ENCODE results near the gene ERI2.
"Not testable (repeated sequence)": the region's sequence is repeated elsewhere in the genome, so short reads cannot be mapped to it uniquely, and the experiment has no call there.

ERI2 gene

DNA sequence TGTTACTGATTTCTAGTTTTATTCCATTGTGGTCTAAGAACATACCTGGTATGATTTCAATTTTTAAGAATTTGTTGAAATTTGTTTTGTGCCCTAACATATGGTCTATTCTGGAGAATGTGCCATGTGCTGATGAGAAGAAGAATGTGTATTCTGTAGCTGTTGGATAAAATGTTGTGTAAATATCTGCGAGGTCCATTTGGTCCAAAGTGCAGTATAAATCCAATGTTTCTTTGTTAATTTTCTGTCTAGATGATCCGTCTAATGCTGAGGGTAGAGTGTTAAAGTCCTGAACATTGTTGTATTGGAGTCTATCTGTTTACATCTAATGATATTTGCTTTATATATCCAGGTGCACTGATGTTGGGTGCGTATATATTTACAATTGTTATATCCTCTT, 32.6 kb downstream of the ERI2 start:
- in situ Hi-C loops (cut with MboI; ENCODE audit: low pct_unique_long_range_greater_than_20kb, low sequenced_read_pairs, unreplicated experiment) = no loop called here
- TF ChIP-seq, protein P1, sequence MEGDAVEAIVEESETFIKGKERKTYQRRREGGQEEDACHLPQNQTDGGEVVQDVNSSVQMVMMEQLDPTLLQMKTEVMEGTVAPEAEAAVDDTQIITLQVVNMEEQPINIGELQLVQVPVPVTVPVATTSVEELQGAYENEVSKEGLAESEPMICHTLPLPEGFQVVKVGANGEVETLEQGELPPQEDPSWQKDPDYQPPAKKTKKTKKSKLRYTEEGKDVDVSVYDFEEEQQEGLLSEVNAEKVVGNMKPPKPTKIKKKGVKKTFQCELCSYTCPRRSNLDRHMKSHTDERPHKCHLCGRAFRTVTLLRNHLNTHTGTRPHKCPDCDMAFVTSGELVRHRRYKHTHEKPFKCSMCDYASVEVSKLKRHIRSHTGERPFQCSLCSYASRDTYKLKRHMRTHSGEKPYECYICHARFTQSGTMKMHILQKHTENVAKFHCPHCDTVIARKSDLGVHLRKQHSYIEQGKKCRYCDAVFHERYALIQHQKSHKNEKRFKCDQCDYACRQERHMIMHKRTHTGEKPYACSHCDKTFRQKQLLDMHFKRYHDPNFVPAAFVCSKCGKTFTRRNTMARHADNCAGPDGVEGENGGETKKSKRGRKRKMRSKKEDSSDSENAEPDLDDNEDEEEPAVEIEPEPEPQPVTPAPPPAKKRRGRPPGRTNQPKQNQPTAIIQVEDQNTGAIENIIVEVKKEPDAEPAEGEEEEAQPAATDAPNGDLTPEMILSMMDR (IDR thresholded peaks at IDR 0.05; ENCODE audit: extremely low read depth, insufficient read depth, missing control alignments) = no peak
- no peak for DNase-seq (ENCODE audit: low spot score)

DNA sequence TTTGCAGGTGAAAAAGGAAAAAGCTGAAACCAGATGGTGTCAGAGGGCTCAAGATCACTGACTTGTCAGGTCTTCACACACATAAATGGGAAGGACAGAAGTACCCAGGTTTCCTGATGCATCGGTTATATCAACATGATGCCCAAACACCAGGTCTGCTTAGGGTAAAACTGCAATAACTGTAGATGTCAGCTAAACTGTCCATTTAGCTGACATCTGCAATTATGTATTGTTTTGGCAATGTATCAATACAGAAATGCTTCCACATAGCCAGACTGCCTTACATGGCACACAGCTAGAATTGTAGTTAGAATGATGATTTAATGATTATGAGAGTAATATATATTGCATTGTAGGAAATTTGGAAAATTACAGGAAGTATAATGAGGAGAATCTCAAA, 37.5 kb downstream of the ERI2 start:
- DNase-seq (ENCODE audit: low spot score) = no peak
- in situ Hi-C loops (cut with MboI; ENCODE audit: low pct_unique_long_range_greater_than_20kb, low sequenced_read_pairs, unreplicated experiment) = no loop called here
- TF ChIP-seq, protein P1 (IDR thresholded peaks at IDR 0.05; ENCODE audit: extremely low read depth, insufficient read depth, missing control alignments) = no peak

DNA sequence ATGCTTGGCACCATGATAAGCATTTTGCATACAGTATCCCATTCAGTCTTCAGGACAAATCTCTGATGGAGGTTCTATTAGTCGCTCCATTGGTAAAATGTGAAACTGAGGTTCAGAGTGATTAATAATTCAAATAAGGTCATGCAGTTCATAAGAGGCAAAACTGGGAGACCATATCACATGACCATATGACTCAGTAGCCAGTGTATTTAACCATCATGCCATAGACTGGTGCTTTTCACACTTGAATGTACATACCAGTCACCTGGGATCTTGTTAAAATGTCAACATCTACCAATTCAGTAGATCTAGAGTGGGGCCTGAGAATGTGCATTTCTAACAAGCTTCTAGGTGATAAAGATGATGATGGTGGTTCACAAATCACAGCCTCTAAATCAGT, 38.2 kb downstream of the ERI2 start:
- TF ChIP-seq, protein P1 (IDR thresholded peaks at IDR 0.05; ENCODE audit: extremely low read depth, insufficient read depth, missing control alignments) = no peak
- DNase-seq (ENCODE audit: low spot score) = no peak
- in situ Hi-C loops (cut with MboI; ENCODE audit: low pct_unique_long_range_greater_than_20kb, low sequenced_read_pairs, unreplicated experiment) = no loop called here

DNA sequence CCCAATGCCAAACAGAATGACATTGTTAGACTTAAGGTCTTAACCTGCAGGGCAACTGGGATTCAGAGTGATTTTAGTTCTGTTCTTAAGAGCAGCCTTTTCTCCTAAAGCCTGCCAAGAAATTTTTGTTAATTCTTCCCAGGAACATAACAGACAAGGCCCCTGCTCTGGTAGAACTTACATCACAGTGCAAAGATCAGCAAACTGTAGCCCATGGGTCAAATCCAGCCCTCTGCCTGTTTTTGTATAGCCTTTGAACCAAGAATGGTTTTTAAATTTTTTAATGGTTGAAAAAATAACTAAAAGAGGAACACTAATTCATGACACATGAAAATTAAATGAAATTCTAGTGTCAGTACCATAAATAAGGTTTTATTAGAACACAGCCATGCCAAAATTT, 38.7 kb downstream of the ERI2 start:
- no peak for DNase-seq (ENCODE audit: low spot score)
- in situ Hi-C loops (cut with MboI; ENCODE audit: low pct_unique_long_range_greater_than_20kb, low sequenced_read_pairs, unreplicated experiment) = no loop called here
- TF ChIP-seq, protein P1 (IDR thresholded peaks at IDR 0.05; ENCODE audit: extremely low read depth, insufficient read depth, missing control alignments) = no peak

DNA sequence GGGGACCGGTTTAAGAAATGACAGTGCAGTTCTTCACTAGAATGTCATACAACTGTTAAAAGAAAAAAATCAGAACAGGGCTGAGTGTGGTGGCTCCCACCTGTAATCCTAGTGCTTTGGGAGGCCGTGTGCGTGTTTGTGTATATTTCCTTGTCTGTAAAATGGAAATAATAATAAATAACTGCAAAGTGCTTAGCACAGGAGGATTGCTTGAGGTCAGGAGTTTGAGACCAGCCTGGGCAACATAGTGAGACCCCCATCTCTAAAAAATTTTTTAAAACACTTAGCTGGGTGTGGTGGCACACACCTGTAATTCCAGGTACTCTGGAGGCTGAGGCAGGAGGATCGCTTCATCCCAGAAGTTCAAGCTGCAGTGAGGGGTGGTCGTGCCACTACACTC, 40.0 kb downstream of the ERI2 start:
- TF ChIP-seq, protein P1 (IDR thresholded peaks at IDR 0.05; ENCODE audit: extremely low read depth, insufficient read depth, missing control alignments) = no peak
- in situ Hi-C loops (cut with MboI; ENCODE audit: low pct_unique_long_range_greater_than_20kb, low sequenced_read_pairs, unreplicated experiment) = no loop called here
- no peak for DNase-seq (ENCODE audit: low spot score)

DNA sequence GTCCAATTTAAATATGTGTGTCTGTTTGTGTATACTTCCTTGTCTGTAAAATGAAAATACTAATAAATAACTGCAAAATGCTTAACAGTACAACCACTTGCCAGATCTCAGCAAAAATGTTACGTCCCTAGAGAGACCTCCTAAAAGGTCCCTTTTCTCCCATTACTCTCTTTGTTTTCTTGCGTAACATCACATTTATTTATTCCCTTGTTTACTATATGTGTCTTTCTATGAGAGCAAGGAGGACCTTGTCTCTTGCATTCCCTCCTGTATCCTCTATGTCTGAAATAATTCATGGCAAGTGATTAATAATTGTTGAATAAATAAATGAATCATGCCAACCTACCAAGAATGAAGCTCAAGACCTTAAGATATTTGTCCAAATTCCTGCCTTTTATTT, 40.5 kb downstream of the ERI2 start:
- no peak for DNase-seq (ENCODE audit: low spot score)
- TF ChIP-seq, protein P1 (IDR thresholded peaks at IDR 0.05; ENCODE audit: extremely low read depth, insufficient read depth, missing control alignments) = no peak
- in situ Hi-C loops (cut with MboI; ENCODE audit: low pct_unique_long_range_greater_than_20kb, low sequenced_read_pairs, unreplicated experiment) = no loop called here

DNA sequence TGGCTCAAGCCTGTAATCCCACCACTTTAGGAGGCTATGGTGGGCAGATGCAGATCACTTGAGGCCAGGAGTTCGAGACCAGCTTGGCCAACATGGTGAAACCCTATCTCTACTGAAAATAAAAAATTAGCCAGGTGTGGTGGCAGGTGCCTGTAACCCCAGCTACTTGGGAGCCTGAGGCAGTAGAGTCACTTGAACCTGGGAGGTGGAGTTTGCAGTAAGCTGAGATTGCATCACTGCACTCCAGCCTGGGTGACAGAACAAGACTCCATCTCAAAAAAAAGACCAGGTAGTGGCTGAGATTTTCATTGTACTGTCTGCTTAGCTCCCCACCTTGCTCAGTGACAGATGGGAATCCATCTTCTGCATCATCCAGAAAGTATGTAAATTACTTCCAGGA, 41.8 kb downstream of the ERI2 start:
- DNase-seq (ENCODE audit: low spot score); in situ Hi-C loops (cut with MboI; ENCODE audit: low pct_unique_long_range_greater_than_20kb, low sequenced_read_pairs, unreplicated experiment): not testable (repeated sequence)
